HCT116 (cell line): Measurements from ENCODE around the gene ACR.
"Not testable (repeated sequence)": the region's sequence is repeated elsewhere in the genome, so short reads cannot be mapped to it uniquely, and the experiment has no call there.

ENCODE experiments used
- EGR1 ChIP-seq: IDR thresholded peaks from 2 replicates; pipeline ENCODE4 v1.6.1; 2012; ENCODE audit warnings: low read depth
- POLR2A ChIP-seq: IDR thresholded peaks from 2 replicates; pipeline ENCODE4 v1.7.0; 2011; ENCODE audit warnings: borderline replicate concordance; ENCODE audit not compliant: insufficient read depth, insufficient read length; ENCODE audit errors: extremely low read depth
- RAD21 ChIP-seq: IDR thresholded peaks from 2 replicates; pipeline ENCODE4 v1.6.1; 2012; ENCODE audit warnings: low read depth, mild to moderate bottlenecking
- YY1 ChIP-seq: IDR thresholded peaks from 2 replicates; pipeline ENCODE4 v1.6.1; 2011; ENCODE audit warnings: low read length, low read depth, moderate library complexity, mild to moderate bottlenecking; ENCODE audit not compliant: insufficient replicate concordance; ENCODE audit errors: extremely low read depth
- ZNF274 ChIP-seq: fragments of 200-500 bp; sonication (Bioruptor generic); IDR thresholded peaks from 2 replicates; pipeline ENCODE4 v1.6.1; 2014; ENCODE audit warnings: mild to moderate bottlenecking, low read depth, low read length, inconsistent platforms
- TF ChIP-seq, protein P1 (sequence below), 3 experiments: fragments of 200-600 bp in 1 of 3; sonication (generic) in 1 of 3; IDR thresholded peaks in 2 of 3; conservative IDR thresholded peaks in 1 of 3; 2 replicates each; pipeline ENCODE4 v1.5.1; 2012 to 2017; ENCODE audit warnings: low read depth in 2 of 3, low read length in 2 of 3, antibody characterized with exemption in 1 of 3, borderline replicate concordance in 1 of 3, control low read depth in 1 of 3, mild to moderate bottlenecking in 1 of 3, mixed read lengths in 1 of 3, mixed run types in 1 of 3, moderate library complexity in 1 of 3; ENCODE audit not compliant: insufficient read depth in 1 of 3
- TF ChIP-seq, protein P2 (sequence below): IDR thresholded peaks from 2 replicates; pipeline ENCODE4 v1.6.1; 2012
- TF ChIP-seq, protein P3 (sequence below): IDR thresholded peaks from 2 replicates; pipeline ENCODE4 v1.6.1; 2012; ENCODE audit warnings: low read depth

DNA sequence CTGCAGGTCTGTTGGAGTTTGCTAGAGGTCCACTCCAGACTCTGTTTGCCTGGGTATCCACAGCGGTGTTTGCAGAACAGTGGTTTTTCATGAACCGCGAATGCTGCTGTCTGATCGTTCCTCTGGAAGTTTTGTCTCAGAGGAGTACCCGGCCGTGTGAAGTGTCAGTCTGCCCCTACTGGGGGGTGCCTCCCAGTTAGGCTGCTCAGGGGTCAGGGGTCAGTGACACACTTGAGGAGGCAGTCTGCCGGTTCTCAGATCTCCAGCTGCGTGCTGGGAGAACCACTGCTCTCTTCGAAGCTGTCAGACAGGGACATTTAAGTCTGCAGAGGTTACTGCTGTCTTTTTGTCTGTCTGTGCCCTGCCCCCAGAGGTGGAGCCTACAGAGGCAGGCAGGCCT, 18.4 kb downstream of the ACR start:
- TF ChIP-seq, protein P1, sequence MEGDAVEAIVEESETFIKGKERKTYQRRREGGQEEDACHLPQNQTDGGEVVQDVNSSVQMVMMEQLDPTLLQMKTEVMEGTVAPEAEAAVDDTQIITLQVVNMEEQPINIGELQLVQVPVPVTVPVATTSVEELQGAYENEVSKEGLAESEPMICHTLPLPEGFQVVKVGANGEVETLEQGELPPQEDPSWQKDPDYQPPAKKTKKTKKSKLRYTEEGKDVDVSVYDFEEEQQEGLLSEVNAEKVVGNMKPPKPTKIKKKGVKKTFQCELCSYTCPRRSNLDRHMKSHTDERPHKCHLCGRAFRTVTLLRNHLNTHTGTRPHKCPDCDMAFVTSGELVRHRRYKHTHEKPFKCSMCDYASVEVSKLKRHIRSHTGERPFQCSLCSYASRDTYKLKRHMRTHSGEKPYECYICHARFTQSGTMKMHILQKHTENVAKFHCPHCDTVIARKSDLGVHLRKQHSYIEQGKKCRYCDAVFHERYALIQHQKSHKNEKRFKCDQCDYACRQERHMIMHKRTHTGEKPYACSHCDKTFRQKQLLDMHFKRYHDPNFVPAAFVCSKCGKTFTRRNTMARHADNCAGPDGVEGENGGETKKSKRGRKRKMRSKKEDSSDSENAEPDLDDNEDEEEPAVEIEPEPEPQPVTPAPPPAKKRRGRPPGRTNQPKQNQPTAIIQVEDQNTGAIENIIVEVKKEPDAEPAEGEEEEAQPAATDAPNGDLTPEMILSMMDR (IDR thresholded peaks at IDR 0.05 in 2 of 3, conservative IDR thresholded peaks at IDR 0.05 in 1 of 3; ENCODE audit: borderline replicate concordance in 1 of 3, insufficient read depth in 1 of 3, low read depth in 2 of 3, low read length in 2 of 3), result not testable (repeated sequence)
- TF ChIP-seq, protein P2, sequence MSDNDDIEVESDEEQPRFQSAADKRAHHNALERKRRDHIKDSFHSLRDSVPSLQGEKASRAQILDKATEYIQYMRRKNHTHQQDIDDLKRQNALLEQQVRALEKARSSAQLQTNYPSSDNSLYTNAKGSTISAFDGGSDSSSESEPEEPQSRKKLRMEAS, result not testable (repeated sequence)
- not testable (repeated sequence) for TF ChIP-seq ZNF274, EGR1, RAD21, POLR2A, YY1
- TF ChIP-seq, protein P3, sequence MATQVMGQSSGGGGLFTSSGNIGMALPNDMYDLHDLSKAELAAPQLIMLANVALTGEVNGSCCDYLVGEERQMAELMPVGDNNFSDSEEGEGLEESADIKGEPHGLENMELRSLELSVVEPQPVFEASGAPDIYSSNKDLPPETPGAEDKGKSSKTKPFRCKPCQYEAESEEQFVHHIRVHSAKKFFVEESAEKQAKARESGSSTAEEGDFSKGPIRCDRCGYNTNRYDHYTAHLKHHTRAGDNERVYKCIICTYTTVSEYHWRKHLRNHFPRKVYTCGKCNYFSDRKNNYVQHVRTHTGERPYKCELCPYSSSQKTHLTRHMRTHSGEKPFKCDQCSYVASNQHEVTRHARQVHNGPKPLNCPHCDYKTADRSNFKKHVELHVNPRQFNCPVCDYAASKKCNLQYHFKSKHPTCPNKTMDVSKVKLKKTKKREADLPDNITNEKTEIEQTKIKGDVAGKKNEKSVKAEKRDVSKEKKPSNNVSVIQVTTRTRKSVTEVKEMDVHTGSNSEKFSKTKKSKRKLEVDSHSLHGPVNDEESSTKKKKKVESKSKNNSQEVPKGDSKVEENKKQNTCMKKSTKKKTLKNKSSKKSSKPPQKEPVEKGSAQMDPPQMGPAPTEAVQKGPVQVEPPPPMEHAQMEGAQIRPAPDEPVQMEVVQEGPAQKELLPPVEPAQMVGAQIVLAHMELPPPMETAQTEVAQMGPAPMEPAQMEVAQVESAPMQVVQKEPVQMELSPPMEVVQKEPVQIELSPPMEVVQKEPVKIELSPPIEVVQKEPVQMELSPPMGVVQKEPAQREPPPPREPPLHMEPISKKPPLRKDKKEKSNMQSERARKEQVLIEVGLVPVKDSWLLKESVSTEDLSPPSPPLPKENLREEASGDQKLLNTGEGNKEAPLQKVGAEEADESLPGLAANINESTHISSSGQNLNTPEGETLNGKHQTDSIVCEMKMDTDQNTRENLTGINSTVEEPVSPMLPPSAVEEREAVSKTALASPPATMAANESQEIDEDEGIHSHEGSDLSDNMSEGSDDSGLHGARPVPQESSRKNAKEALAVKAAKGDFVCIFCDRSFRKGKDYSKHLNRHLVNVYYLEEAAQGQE, result not testable (repeated sequence)
